HL-60/S4 (cell line): ENCODE results near the gene KCNA3.

Experiments
- in situ Hi-C: fragments of 300-500 bp; cut with MboI; formaldehyde crosslinking; loops from 2 replicates; pipeline ENCODE4 v1.14.3; 2022; ENCODE audit warnings: low sequenced_read_pairs

KCNA3 gene

GRCh38 chr1:110674337-110675059, at the start of gene KCNA3:
Gene KCNA3 (minus strand): TSS chr1:110674940. CDS start chr1:110674809, 131 bp downstream.
- in situ Hi-C loops = no loop called here

DNA sequence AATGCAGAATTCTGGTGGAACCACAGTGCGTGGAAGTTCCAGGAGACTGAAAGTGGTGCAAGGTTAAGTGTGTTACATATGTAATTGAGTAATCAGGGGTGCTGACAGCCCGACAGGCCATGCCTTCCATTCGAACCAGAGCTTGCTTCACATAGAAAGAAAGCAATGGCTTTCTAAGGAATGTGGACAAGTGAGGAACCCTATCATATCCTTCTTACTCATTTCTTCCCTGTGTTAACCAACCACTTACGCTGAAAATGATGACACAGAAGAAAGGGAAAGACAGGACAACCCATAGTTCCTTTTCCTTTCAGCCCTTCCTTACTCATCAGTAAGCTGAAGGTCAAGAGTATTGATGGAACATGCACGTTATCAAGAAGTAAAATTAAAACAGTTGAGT, 48.1 kb upstream of the KCNA3 start:
- in situ Hi-C loops = no loop called here

GRCh38 chr1:110719908-110720307, 45.2 kb upstream of the KCNA3 start:
- in situ Hi-C loops = no loop called here

GRCh38 chr1:110718452-110718851, 43.7 kb upstream of the KCNA3 start:
- in situ Hi-C loops = no loop called here

DNA sequence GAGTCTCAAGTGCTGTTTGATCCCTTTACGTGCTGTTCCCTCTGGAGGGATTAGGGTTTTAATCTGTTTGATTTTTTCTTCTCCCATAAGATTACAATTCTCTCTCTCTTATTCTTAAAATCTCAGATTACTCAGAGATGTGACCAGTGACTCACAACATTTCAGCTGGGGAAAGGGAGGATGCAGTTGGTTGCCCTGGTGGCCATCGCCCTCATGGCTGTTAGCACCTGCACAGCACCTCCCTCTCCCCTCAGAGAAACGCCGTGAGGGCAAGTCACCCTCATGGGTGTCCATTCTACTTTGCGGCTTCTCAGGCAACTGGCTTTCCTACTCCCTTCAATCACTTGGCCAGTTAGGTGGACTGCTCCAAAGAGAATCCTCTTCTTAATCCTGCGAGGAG, 42.4 kb upstream of the KCNA3 start:
- in situ Hi-C loops = no loop called here

- in situ Hi-C loops = no loop called here
Observed at GRCh38 chr1:110714374-110714995, 39.7 kb upstream of the KCNA3 start.

DNA sequence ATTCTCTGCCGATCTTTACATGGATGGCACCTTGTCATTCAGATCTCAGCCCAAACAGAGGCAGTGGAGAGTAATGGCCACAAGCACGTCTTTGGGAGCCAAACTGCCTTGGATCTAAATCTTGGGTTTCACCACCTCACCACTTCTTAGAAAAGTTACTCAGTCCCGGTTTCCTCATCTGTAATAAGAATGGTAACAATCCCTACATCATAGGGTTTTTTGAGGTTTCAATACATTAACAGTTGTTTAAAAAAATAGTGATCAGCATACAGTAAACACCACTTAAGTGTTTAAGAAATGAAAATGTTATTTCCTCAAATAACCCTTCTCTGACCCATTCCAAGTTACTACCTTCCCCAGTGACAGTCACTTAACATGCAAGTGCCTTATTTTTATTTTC, 38.5 kb upstream of the KCNA3 start:
- in situ Hi-C loops = no loop called here

- in situ Hi-C loops = no loop called here
Observed at GRCh38 chr1:110710314-110710713, 35.6 kb upstream of the KCNA3 start.

DNA sequence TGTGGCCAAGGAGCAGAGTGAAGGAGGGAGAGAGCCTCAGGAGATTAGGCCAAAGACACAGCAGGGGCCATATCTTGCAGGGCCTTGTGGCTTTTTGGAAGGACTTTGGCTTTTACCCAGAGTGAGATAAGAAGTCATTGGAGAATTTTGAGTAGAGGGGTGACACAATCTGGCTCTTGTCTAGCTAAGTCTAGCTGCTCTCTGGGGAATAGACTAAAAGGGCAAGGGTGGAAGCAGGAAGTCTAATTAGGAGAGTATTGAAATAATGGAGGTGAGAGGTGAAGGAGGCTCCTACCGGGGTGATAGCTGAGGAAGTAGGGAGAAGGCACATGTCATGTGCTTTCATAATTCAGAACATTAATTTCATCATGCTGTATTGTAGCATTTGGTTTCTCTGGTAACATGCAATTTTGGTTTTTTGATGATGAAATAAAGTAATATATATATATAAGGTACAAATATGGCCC, 34.3 kb upstream of the KCNA3 start:
- in situ Hi-C loops = no loop called here

- in situ Hi-C loops = no loop called here
Observed at GRCh38 chr1:110707232-110707631, 32.5 kb upstream of the KCNA3 start.

- in situ Hi-C loops = no loop called here
Observed at GRCh38 chr1:110706621-110707020, 31.9 kb upstream of the KCNA3 start.

GRCh38 chr1:110702260-110702659, 27.5 kb upstream of the KCNA3 start:
- in situ Hi-C loops = no loop called here

DNA sequence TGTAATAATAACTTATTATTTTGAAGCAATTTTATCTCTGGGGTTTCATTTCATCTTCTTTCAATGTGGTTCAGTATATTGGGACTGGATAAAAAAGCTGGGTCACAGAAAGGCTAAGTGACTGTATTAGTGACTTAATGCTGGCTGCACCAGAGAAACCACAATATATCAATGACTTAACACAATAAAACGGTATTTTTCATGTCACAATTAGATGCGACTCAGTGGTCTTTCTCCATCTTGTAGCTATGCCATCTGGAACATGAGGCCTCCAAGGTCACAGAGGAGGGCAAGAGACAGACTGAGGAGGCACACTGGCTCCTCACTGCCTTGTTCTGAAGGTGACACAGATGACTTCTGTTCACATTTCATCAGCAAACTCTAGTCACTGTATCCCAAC, 26.0 kb upstream of the KCNA3 start:
- in situ Hi-C loops = no loop called here

GRCh38 chr1:110697606-110698005, 22.9 kb upstream of the KCNA3 start:
- in situ Hi-C loops = no loop called here

DNA sequence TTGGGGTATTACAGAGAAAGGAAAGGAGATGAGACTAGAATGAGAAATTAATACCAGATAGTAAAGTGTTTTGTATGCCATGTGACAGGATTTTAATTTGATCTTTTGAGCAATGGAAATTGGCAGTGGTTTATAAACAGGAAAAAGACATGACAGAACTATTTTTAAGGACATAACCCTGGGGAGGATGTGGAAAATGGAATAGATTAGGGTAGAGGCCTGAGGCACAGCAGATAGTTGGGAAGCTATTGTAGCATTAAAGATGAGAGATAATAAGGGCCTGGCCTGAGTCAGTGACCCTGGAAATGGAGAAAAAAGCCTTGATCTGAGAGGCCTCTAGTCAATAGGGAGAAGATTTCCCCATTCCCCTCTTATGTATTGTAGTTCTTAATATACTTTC, 22.1 kb upstream of the KCNA3 start:
- in situ Hi-C loops = no loop called here

- in situ Hi-C loops = no loop called here
Observed at GRCh38 chr1:110690709-110691365, 16.1 kb upstream of the KCNA3 start.

GRCh38 chr1:110689868-110690267, 15.1 kb upstream of the KCNA3 start:
- in situ Hi-C loops = no loop called here

- in situ Hi-C loops = no loop called here
Observed at GRCh38 chr1:110688514-110688913, 13.8 kb upstream of the KCNA3 start.

DNA sequence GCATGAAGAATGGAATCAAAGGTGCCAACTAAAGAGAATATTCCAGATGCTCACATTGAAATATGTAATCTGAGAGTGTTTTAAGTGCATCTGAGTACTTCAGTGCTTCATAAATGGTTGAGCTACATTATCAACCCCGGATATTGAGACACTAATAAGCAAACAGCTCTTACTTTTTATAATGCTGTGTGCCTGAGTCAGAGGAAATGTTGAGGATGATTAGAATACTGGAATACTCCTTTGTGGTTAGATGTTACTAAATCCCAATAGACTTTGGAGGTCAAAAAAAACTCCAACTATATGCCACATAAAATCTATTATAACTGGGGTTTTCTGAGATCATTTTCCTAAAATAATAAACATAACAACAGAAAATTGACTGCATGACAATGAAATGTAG, 12.5 kb upstream of the KCNA3 start:
- in situ Hi-C loops = no loop called here

GRCh38 chr1:110686188-110686587, 11.4 kb upstream of the KCNA3 start:
- in situ Hi-C loops = no loop called here

- in situ Hi-C loops = no loop called here
Observed at GRCh38 chr1:110684491-110684890, 9.8 kb upstream of the KCNA3 start.

GRCh38 chr1:110682898-110683297, 8.2 kb upstream of the KCNA3 start:
- in situ Hi-C loops = no loop called here
